H9 (cell line): Measurements from ENCODE around the gene KHSRP. TPM values are rescaled to one million over a fixed set of nuclear protein-coding genes. Genes with fewer than 3 reads are reported as not detected.

Source experiments
- DNase-seq: peaks from one replicate; pipeline ENCODE4 v3.0.0-alpha.2; 2017
- H2AFZ ChIP-seq: one replicate; pipeline ENCODE4 v1.6.1; 2013; ENCODE audit warnings: mild to moderate bottlenecking, low read length, control low read depth, moderate library complexity
- H2AK5ac ChIP-seq: 2 replicates; pipeline ENCODE4 v1.6.1; 2013; ENCODE audit warnings: low read length, control low read depth, mixed read lengths; ENCODE audit not compliant: insufficient read length
- H2BK120ac ChIP-seq: one replicate; pipeline ENCODE4 v1.6.1; 2013; ENCODE audit warnings: low read depth, mild to moderate bottlenecking, low read length, control low read depth, inconsistent platforms; ENCODE audit not compliant: poor library complexity, severe bottlenecking
- H2BK12ac ChIP-seq: 2 replicates; pipeline ENCODE4 v1.6.1; 2013; ENCODE audit warnings: low read length, control low read depth, mixed read lengths, low read depth; ENCODE audit not compliant: insufficient read length
- H2BK15ac ChIP-seq: 2 replicates; pipeline ENCODE4 v1.6.1; 2013; ENCODE audit warnings: low read depth, low read length, control low read depth
- H2BK20ac ChIP-seq: one replicate; pipeline ENCODE4 v1.6.1; 2013; ENCODE audit warnings: low read depth, mild to moderate bottlenecking, low read length, control low read depth, inconsistent platforms; ENCODE audit not compliant: poor library complexity, severe bottlenecking
- H2BK5ac ChIP-seq: 2 replicates; pipeline ENCODE4 v1.6.1; 2013; ENCODE audit warnings: low read length, control low read depth, mixed read lengths; ENCODE audit not compliant: insufficient read length
- H3K14ac ChIP-seq: 2 replicates; pipeline ENCODE4 v1.6.1; 2013; ENCODE audit warnings: low read length, control low read depth; ENCODE audit not compliant: insufficient read depth
- H3K18ac ChIP-seq: 2 replicates; pipeline ENCODE4 v1.6.1; 2013; ENCODE audit warnings: low read depth, mild to moderate bottlenecking, mixed read lengths, low read length, control low read depth; ENCODE audit not compliant: insufficient read length
- H3K23ac ChIP-seq: 2 replicates; pipeline ENCODE4 v1.6.1; 2013; ENCODE audit warnings: low read length, control low read depth, mixed read lengths, low read depth; ENCODE audit not compliant: insufficient read length
- H3K23me2 ChIP-seq: 2 replicates; pipeline ENCODE4 v1.6.1; 2013; ENCODE audit warnings: low read depth, mild to moderate bottlenecking, mixed read lengths, low read length, control low read depth; ENCODE audit not compliant: insufficient read length, poor library complexity, severe bottlenecking
- H3K27ac ChIP-seq: 2 replicates; pipeline ENCODE4 v1.5.1; 2013; ENCODE audit warnings: low read length, control low read depth, mixed read lengths, low read depth; ENCODE audit not compliant: insufficient read length
- H3K27me3 ChIP-seq: 2 replicates; pipeline ENCODE4 v1.6.1; 2013; ENCODE audit warnings: low read length, control low read depth, inconsistent platforms; ENCODE audit not compliant: insufficient read depth
- H3K4ac ChIP-seq: 2 replicates; pipeline ENCODE4 v1.6.1; 2013; ENCODE audit warnings: low read depth, mild to moderate bottlenecking, control low read depth, inconsistent platforms, low read length, moderate library complexity
- H3K4me1 ChIP-seq: 2 replicates; pipeline ENCODE4 v1.6.1; 2013; ENCODE audit warnings: low read length, control low read depth, inconsistent platforms; ENCODE audit not compliant: insufficient read depth
- H3K4me2 ChIP-seq: 2 replicates; pipeline ENCODE4 v1.6.1; 2013; ENCODE audit warnings: low read length, control low read depth, mixed read lengths; ENCODE audit not compliant: insufficient read length, insufficient read depth
- H3K56ac ChIP-seq: 2 replicates; pipeline ENCODE4 v1.6.1; 2013; ENCODE audit warnings: low read depth, mild to moderate bottlenecking, mixed read lengths, low read length, control low read depth; ENCODE audit not compliant: insufficient read length
- H3K79me1 ChIP-seq: 2 replicates; pipeline ENCODE4 v1.6.1; 2013; ENCODE audit warnings: low read depth, mild to moderate bottlenecking, moderate library complexity, low read length, control low read depth, inconsistent platforms; ENCODE audit not compliant: insufficient read depth, poor library complexity, severe bottlenecking
- H3K79me2 ChIP-seq: 2 replicates; pipeline ENCODE4 v1.6.1; 2013; ENCODE audit warnings: low read length, control low read depth, inconsistent platforms; ENCODE audit not compliant: insufficient read depth
- H3K9ac ChIP-seq: 2 replicates; pipeline ENCODE4 v1.6.1; 2013; ENCODE audit warnings: low read length, control low read depth, mixed read lengths; ENCODE audit not compliant: insufficient read length; ENCODE audit errors: extremely low read depth
- H3K9me3 ChIP-seq: one replicate; pipeline ENCODE4 v1.6.1; 2013; ENCODE audit warnings: low read depth, low read length, inconsistent platforms; ENCODE audit not compliant: control insufficient read depth
- H3T11ph ChIP-seq: one replicate; pipeline ENCODE4 v1.6.1; 2013; ENCODE audit warnings: mild to moderate bottlenecking, low read length, control low read depth, inconsistent platforms
- H4K20me1 ChIP-seq: one replicate; pipeline ENCODE4 v1.6.1; 2013; ENCODE audit not compliant: control insufficient read depth, insufficient read length, insufficient read depth
- H4K5ac ChIP-seq: 2 replicates; pipeline ENCODE4 v1.6.1; 2013; ENCODE audit warnings: low read depth, mild to moderate bottlenecking, mixed read lengths, low read length, control low read depth; ENCODE audit not compliant: insufficient read length
- H4K8ac ChIP-seq: replicated peaks from 2 replicates; pipeline ENCODE4 v1.6.1; 2013; ENCODE audit warnings: low read length, control low read depth, mixed read lengths, low read depth; ENCODE audit not compliant: insufficient read length
- H4K91ac ChIP-seq: 2 replicates; pipeline ENCODE4 v1.6.1; 2013; ENCODE audit warnings: low read depth, mild to moderate bottlenecking, moderate library complexity, mixed read lengths, low read length, control low read depth; ENCODE audit not compliant: insufficient read length
- H3K27ac Mint-ChIP-seq, 3 experiments: 2 replicates in 2 of 3; 3 replicates in 1 of 3; pipeline ENCODE4 v1.8.0; 2020 to 2021; ENCODE audit warnings: mixed read lengths in 3 of 3, mild to moderate bottlenecking in 1 of 3, moderate library complexity in 1 of 3
- H3K27me3 Mint-ChIP-seq: 2 replicates; pipeline ENCODE4 v1.8.0; 2021; ENCODE audit warnings: low read depth, mild to moderate bottlenecking, moderate library complexity, mixed read lengths
- H3K36me3 Mint-ChIP-seq, 3 experiments: 2 replicates in 2 of 3; 3 replicates in 1 of 3; pipeline ENCODE4 v1.8.0; 2020 to 2021; ENCODE audit warnings: low read depth in 3 of 3, mixed read lengths in 3 of 3; ENCODE audit not compliant: insufficient read depth in 1 of 3
- H3K4me1 Mint-ChIP-seq, 2 experiments: 2 replicates each; pipeline ENCODE4 v1.8.0; 2020; ENCODE audit warnings: mixed read lengths in 2 of 2
- H3K4me3 Mint-ChIP-seq, 2 experiments: 2 replicates in 1 of 2; 3 replicates in 1 of 2; pipeline ENCODE4 v1.8.0; 2020 to 2021; ENCODE audit warnings: mild to moderate bottlenecking in 2 of 2, mixed read lengths in 2 of 2, moderate library complexity in 1 of 2
- H3K9me3 Mint-ChIP-seq, 2 experiments: 2 replicates in 1 of 2; 3 replicates in 1 of 2; pipeline ENCODE4 v1.8.0; 2020; ENCODE audit warnings: mild to moderate bottlenecking in 2 of 2, mixed read lengths in 2 of 2, moderate library complexity in 1 of 2
- WGBS: extraction: QIAGEN DNeasy Blood & Tissue Kit; methylation state at CpG from one replicate; pipeline ENCODE4 v1.1.7; 2013; ENCODE audit warnings: missing lambda C conversion rate, low lambda C conversion rate, mixed read lengths; ENCODE audit not compliant: insufficient read length; ENCODE audit errors: extremely low coverage; 5-methylcytosine and 5-hydroxymethylcytosine counted together
- total RNA-seq: library from RNA; stranded (reverse); gene quantifications from 2 replicates; pipeline ENCODE4 v1.2.1, GENCODE V29; 2021
- TF ChIP-seq, protein P1 (sequence below): fragments of 200-600 bp; sonication (generic); conservative IDR thresholded peaks from 3 replicates; pipeline ENCODE4 v1.8.0; 2021; ENCODE audit warnings: antibody characterized with exemption, mild to moderate bottlenecking

KHSRP gene
- total RNA-seq, 1 experiment from 2014 or later = 602 TPM

DNA sequence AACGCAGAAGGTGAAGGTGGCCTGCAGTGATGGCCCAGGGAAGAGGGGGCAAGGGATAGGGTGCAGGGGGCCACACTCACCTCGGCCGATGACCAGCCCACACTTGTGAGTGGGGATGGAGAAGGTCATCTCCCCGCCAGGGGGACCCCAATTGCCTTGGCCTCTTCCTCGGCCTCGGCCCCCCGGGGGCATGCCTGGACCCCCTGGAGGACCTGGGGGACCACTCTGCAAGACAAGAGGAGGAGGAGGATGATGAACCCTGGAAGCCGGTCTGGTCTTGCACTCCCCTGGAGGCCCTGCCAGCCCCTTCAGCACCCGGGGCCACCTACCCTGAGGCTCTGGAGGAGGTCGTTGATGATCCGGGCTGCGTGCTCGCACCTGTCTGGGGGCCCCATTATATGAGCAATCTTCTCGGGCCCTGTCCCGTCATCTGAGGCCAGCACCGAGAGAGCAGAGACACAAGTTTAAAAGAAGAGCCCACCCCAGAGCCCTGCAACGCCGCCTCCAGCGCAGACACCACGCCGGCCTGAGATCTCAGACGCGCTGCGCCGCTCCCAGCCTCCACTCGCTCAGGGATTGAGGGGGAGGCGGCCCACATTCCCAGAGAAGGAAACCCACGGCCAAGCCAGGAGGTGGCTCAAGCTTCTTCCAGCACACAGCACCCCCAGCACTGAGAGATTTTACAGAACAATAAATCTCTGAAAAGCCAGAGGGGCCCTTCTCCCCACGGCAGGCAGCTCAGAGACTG is 7.8 kb downstream of the KHSRP start:
- TF ChIP-seq, protein P1, sequence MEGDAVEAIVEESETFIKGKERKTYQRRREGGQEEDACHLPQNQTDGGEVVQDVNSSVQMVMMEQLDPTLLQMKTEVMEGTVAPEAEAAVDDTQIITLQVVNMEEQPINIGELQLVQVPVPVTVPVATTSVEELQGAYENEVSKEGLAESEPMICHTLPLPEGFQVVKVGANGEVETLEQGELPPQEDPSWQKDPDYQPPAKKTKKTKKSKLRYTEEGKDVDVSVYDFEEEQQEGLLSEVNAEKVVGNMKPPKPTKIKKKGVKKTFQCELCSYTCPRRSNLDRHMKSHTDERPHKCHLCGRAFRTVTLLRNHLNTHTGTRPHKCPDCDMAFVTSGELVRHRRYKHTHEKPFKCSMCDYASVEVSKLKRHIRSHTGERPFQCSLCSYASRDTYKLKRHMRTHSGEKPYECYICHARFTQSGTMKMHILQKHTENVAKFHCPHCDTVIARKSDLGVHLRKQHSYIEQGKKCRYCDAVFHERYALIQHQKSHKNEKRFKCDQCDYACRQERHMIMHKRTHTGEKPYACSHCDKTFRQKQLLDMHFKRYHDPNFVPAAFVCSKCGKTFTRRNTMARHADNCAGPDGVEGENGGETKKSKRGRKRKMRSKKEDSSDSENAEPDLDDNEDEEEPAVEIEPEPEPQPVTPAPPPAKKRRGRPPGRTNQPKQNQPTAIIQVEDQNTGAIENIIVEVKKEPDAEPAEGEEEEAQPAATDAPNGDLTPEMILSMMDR = no peak
- Histone ChIP-seq H3K14ac (no peak overlapping the region), H4K5ac (no peak overlapping the region), H3K27ac (no peak overlapping the region), H3K4me1 (no peaks in the 10 kb centered on the region), H2BK5ac (no peak overlapping the region), H3K27me3 (no peaks in the 10 kb centered on the region), H3K9ac (no peak overlapping the region), H2BK120ac (no peak overlapping the region), H3K18ac (no peak overlapping the region), H3K79me2 (peaks cover 21% of the 10 kb centered on the region; the same call in 1 of the 2 replicates), H3K79me1 (peaks cover 3% of the 10 kb centered on the region), H3K56ac (no peak overlapping the region), H3K9me3 (no peaks in the 10 kb centered on the region), H3K23me2 (no peaks in the 10 kb centered on the region), H2BK15ac (no peak overlapping the region), H2BK12ac (no peak overlapping the region), H4K8ac (no peak overlapping the region), H2AK5ac (no peak overlapping the region), H2BK20ac (no peak overlapping the region), H3K23ac (no peak overlapping the region), H3T11ph (no peak overlapping the region), H2AFZ (no peak overlapping the region), H3K4me2 (no peak overlapping the region), H4K20me1 (no peaks in the 10 kb centered on the region), H4K91ac (no peak overlapping the region), H3K4ac (no peak overlapping the region)
- no peak for DNase-seq
- Mint-ChIP-seq H3K4me1 (peaks cover 3 to 21% of the 10 kb centered on the region in 2 experiments), H3K4me3 (no peak overlapping the region; a peak in 1 of 5 replicates), H3K27me3 (no peaks in the 10 kb centered on the region), H3K9me3 (no peaks in the 10 kb centered on the region; a peak in 1 of 5 replicates), H3K36me3 (peaks cover 47 to 87% (median 86%) of the 10 kb centered on the region in 3 experiments), H3K27ac (peak overlapping the region in 1 of 3 experiments; percentile 74; a peak in 2 of 7 replicates)
- no CpG with 5 or more reads among the region's 29 CpGs for WGBS
